H1 (cell line): ENCODE results near the gene PRRG1. TPM values are rescaled to one million over a fixed set of nuclear protein-coding genes. Genes with fewer than 3 reads are reported as not detected.

Experiments used
- CTCF ChIA-PET: fragments of 300-600 bp; sonication (Branson Sonifier 250); formaldehyde crosslinking; loops from one replicate; lab custom pipeline; 2021; ENCODE audit not compliant: partially characterized antibody; lab: Charles Lee
- POLR2A ChIA-PET: fragments of 300-600 bp; sonication (Branson Sonifier 250); formaldehyde crosslinking; loops from one replicate; lab custom pipeline; 2021; ENCODE audit warnings: inconsistent platforms; ENCODE audit not compliant: partially characterized antibody; lab: Charles Lee
- DNase-seq, 2 experiments: peaks; one replicate each; pipeline versions ENCODE4 v3.0.0 to v3.0.0-alpha.2; 2010 to 2022; ENCODE audit warnings: low spot score in 2 of 2, low read depth in 1 of 2, mixed read lengths in 1 of 2
- FAIRE-seq: peaks from 2 replicates; lab custom pipeline; 2011; peaks lifted over from hg19 to GRCh38; lab: Jason Lieb, UNC
- H2AFZ ChIP-seq: 2 replicates; pipeline ENCODE4 v1.8.1; 2012; ENCODE audit warnings: low read length, inconsistent platforms
- H2AK5ac ChIP-seq: 2 replicates; pipeline ENCODE4 v1.6.1; 2013; ENCODE audit warnings: low read depth, low read length
- H2BK120ac ChIP-seq: replicated peaks from 2 replicates; pipeline ENCODE3; 2013; ENCODE audit warnings: low read depth, low read length, inconsistent platforms
- H2BK12ac ChIP-seq: 2 replicates; pipeline ENCODE4 v1.6.1; 2013; ENCODE audit warnings: low read depth, low read length
- H2BK15ac ChIP-seq: 2 replicates; pipeline ENCODE4 v1.6.1; 2013; ENCODE audit warnings: low read length
- H2BK20ac ChIP-seq: 2 replicates; pipeline ENCODE4 v1.6.1; 2013; ENCODE audit warnings: low read length
- H2BK5ac ChIP-seq: 2 replicates; pipeline ENCODE4 v1.6.1; 2013; ENCODE audit warnings: low read depth, low read length
- H3K14ac ChIP-seq: 2 replicates; pipeline ENCODE4 v1.6.1; 2013; ENCODE audit warnings: inconsistent platforms; ENCODE audit not compliant: insufficient read length
- H3K18ac ChIP-seq: 2 replicates; pipeline ENCODE4 v1.6.1; 2013; ENCODE audit warnings: low read length; ENCODE audit errors: extremely low read depth
- H3K23ac ChIP-seq: 2 replicates; pipeline ENCODE4 v1.6.1; 2013; ENCODE audit warnings: inconsistent platforms; ENCODE audit not compliant: insufficient read length
- H3K23me2 ChIP-seq: 2 replicates; pipeline ENCODE4 v1.6.1; 2013; ENCODE audit warnings: low read depth, low read length
- H3K27ac ChIP-seq: 2 replicates; pipeline ENCODE4 v1.6.1; 2011; ENCODE audit warnings: low read depth, low read length, inconsistent platforms
- H3K27me3 ChIP-seq, 4 experiments: replicated peaks in 1 of 4; 1 replicate in 1 of 4; 2 replicates in 3 of 4; pipeline versions ENCODE4 v1.6.1 to v1.8.1; 2011 to 2013; ENCODE audit warnings: low read length in 3 of 4, mild to moderate bottlenecking in 3 of 4, inconsistent platforms in 2 of 4, mixed read lengths in 2 of 4, moderate library complexity in 1 of 4; ENCODE audit not compliant: control insufficient read depth in 3 of 4, insufficient read depth in 3 of 4; ENCODE audit errors: extremely low read depth in 1 of 4
- H3K36me3 ChIP-seq, 4 experiments: 2 replicates each; pipeline versions ENCODE4 v1.6.1 to v1.8.1; 2011 to 2013; ENCODE audit warnings: mild to moderate bottlenecking in 4 of 4, low read length in 3 of 4, moderate library complexity in 2 of 4, control low read depth in 1 of 4, inconsistent platforms in 1 of 4; ENCODE audit not compliant: insufficient read depth in 4 of 4, control insufficient read depth in 2 of 4
- H3K4ac ChIP-seq: replicated peaks from 2 replicates; pipeline ENCODE3; 2013; ENCODE audit warnings: low read length, low read depth, mixed read lengths, inconsistent platforms; ENCODE audit not compliant: insufficient read length
- H3K4me1 ChIP-seq, 4 experiments: replicated peaks in 1 of 4; 1 replicate in 1 of 4; 2 replicates in 3 of 4; pipeline versions ENCODE4 v1.6.1 to v1.8.1; 2011 to 2013; ENCODE audit warnings: low read length in 3 of 4, inconsistent platforms in 2 of 4, mixed read lengths in 1 of 4; ENCODE audit not compliant: insufficient read depth in 4 of 4, control insufficient read depth in 3 of 4
- H3K4me2 ChIP-seq, 2 experiments: 2 replicates each; pipeline versions ENCODE4 v1.6.1 to v1.8.1; 2011 to 2013; ENCODE audit warnings: low read depth in 2 of 2, low read length in 2 of 2, control low read depth in 1 of 2, inconsistent platforms in 1 of 2, mild to moderate bottlenecking in 1 of 2; ENCODE audit not compliant: insufficient read depth in 1 of 2
- H3K4me3 ChIP-seq, 4 experiments: fragments of 200-600, 300-600 bp in 1 of 4; sonication (generic), shearing (Covaris generic), sonication (Bioruptor Twin) in 1 of 4; 2 replicates each; pipeline versions ENCODE4 v1.5.1 to v1.8.1; 2011 to 2016; ENCODE audit warnings: low read length in 4 of 4, low read depth in 3 of 4, control low read depth in 2 of 4, inconsistent platforms in 2 of 4, mild to moderate bottlenecking in 2 of 4, mixed read lengths in 1 of 4, moderate library complexity in 1 of 4; ENCODE audit not compliant: insufficient read depth in 2 of 4; ENCODE audit errors: extremely low read depth in 1 of 4
- H3K56ac ChIP-seq: replicated peaks from 2 replicates; pipeline ENCODE3; 2013; ENCODE audit warnings: low read depth, mild to moderate bottlenecking, mixed read lengths, low read length, inconsistent platforms; ENCODE audit not compliant: insufficient read length
- H3K79me1 ChIP-seq: 2 replicates; pipeline ENCODE4 v1.6.1; 2013; ENCODE audit warnings: low read depth, low read length, control low read depth
- H3K79me2 ChIP-seq, 2 experiments: 2 replicates each; pipeline versions ENCODE4 v1.6.1 to v1.8.1; 2012 to 2013; ENCODE audit warnings: low read length in 2 of 2, mild to moderate bottlenecking in 2 of 2, inconsistent platforms in 1 of 2; ENCODE audit not compliant: insufficient read depth in 2 of 2, control insufficient read depth in 1 of 2
- H3K9ac ChIP-seq, 4 experiments: replicated peaks in 1 of 4; 1 replicate in 1 of 4; 2 replicates in 3 of 4; pipeline versions ENCODE4 v1.6.1 to v1.8.1; 2011 to 2013; ENCODE audit warnings: low read depth in 3 of 4, low read length in 3 of 4, control low read depth in 2 of 4, mild to moderate bottlenecking in 2 of 4, moderate library complexity in 2 of 4, inconsistent platforms in 1 of 4; ENCODE audit errors: extremely low read depth in 1 of 4
- H3K9me3 ChIP-seq, 2 experiments: 2 replicates each; pipeline versions ENCODE4 v1.6.1 to v1.8.1; 2012 to 2013; ENCODE audit warnings: mild to moderate bottlenecking in 2 of 2, moderate library complexity in 2 of 2, control low read depth in 1 of 2, inconsistent platforms in 1 of 2, low read depth in 1 of 2, low read length in 1 of 2, mixed read lengths in 1 of 2; ENCODE audit not compliant: insufficient read depth in 2 of 2
- H4K20me1 ChIP-seq, 2 experiments: replicated peaks in 1 of 2; 2 replicates each; pipeline versions ENCODE3 to v1.8.1; 2011 to 2013; ENCODE audit warnings: inconsistent platforms in 2 of 2, low read length in 2 of 2, mild to moderate bottlenecking in 1 of 2; ENCODE audit not compliant: insufficient read depth in 2 of 2, control insufficient read depth in 1 of 2
- H4K5ac ChIP-seq: 2 replicates; pipeline ENCODE4 v1.6.1; 2013; ENCODE audit warnings: low read length, low read depth, mixed read lengths, inconsistent platforms; ENCODE audit not compliant: insufficient read length
- H4K8ac ChIP-seq: 2 replicates; pipeline ENCODE4 v1.8.0; 2013; ENCODE audit warnings: mild to moderate bottlenecking, moderate library complexity, low read length, inconsistent platforms; ENCODE audit not compliant: insufficient read depth; ENCODE audit errors: extremely low read depth
- H4K91ac ChIP-seq: replicated peaks from 2 replicates; pipeline ENCODE3; 2013; ENCODE audit warnings: low read length, mixed read lengths, inconsistent platforms; ENCODE audit not compliant: insufficient read length
- ATF2 ChIP-seq: IDR thresholded peaks from 2 replicates; pipeline ENCODE4 v1.6.1; 2012; ENCODE audit warnings: low read length, inconsistent platforms
- BCL11A ChIP-seq, 2 experiments: IDR thresholded peaks; one replicate each; pipeline ENCODE4 v1.6.1; 2011; ENCODE audit warnings: low read depth in 2 of 2, low read length in 2 of 2, mild to moderate bottlenecking in 2 of 2
- CHD2 ChIP-seq: IDR thresholded peaks from 2 replicates; pipeline ENCODE4 v1.6.1; 2012; ENCODE audit warnings: low read length, improper control_type of control experiment
- CREB1 ChIP-seq: IDR thresholded peaks from 2 replicates; pipeline ENCODE4 v1.6.1; 2012; ENCODE audit warnings: inconsistent platforms
- GABPA ChIP-seq: IDR thresholded peaks from 2 replicates; pipeline ENCODE4 v1.6.1; 2011; ENCODE audit warnings: mild to moderate bottlenecking, low read length, moderate library complexity, borderline replicate concordance; ENCODE audit not compliant: insufficient read depth
- JUND ChIP-seq: IDR thresholded peaks from 2 replicates; pipeline ENCODE4 v1.6.1; 2011; ENCODE audit warnings: mild to moderate bottlenecking, improper control_type of control experiment, low read length
- KDM4A ChIP-seq: IDR thresholded peaks from one replicate; pipeline ENCODE4 v1.7.1; 2012; ENCODE audit warnings: low read depth, mild to moderate bottlenecking, moderate library complexity, low read length, inconsistent platforms; ENCODE audit not compliant: severe bottlenecking
- NANOG ChIP-seq: IDR thresholded peaks from 2 replicates; pipeline ENCODE4 v1.6.1; 2011; ENCODE audit warnings: low read length, low read depth, mild to moderate bottlenecking, inconsistent platforms; ENCODE audit not compliant: insufficient read depth, poor library complexity, severe bottlenecking
- POU5F1 ChIP-seq: IDR thresholded peaks from 2 replicates; pipeline ENCODE4 v1.6.1; 2011; ENCODE audit warnings: low read depth, mild to moderate bottlenecking, low read length, moderate library complexity
- SIRT6 ChIP-seq: IDR thresholded peaks from one replicate; pipeline ENCODE4 v1.7.1; 2012; ENCODE audit warnings: low read length, inconsistent platforms
- SP1 ChIP-seq: IDR thresholded peaks from 2 replicates; pipeline ENCODE4 v1.6.1; 2011; ENCODE audit warnings: low read depth, low read length
- TBP ChIP-seq: IDR thresholded peaks from 2 replicates; pipeline ENCODE4 v1.6.1; 2011; ENCODE audit warnings: low read depth, low read length, improper control_type of control experiment
- WGBS, 2 experiments: shearing (Covaris generic) in 1 of 2; methylation state at CpG; one replicate each; pipeline versions ENCODE4 v1.1.6 to v1.1.7; 2013 to 2015; ENCODE audit warnings: low lambda C conversion rate in 2 of 2, mixed read lengths in 2 of 2, inconsistent platforms in 1 of 2, low coverage in 1 of 2, missing lambda C conversion rate in 1 of 2; ENCODE audit not compliant: insufficient replicate concordance in 2 of 2, insufficient coverage in 1 of 2, insufficient read length in 1 of 2; ENCODE audit errors: extremely low coverage in 1 of 2, missing lambda C conversion rate in 1 of 2; 5-methylcytosine and 5-hydroxymethylcytosine counted together
- polyA plus RNA-seq, 7 experiments: library from polyadenylated mRNA; depleted of rRNA in 3 of 7; stranded (reverse) in 5 of 7; unstranded in 2 of 7; fragments of >200 nt in 5 of 7; fragments of 200-250 nt in 2 of 7; gene quantifications; 1 replicate in 5 of 7; 2 replicates in 1 of 7; 4 replicates in 1 of 7; pipeline versions ENCODE4 v1.2.1 to v1.2.3, GENCODE V29; 2011 to 2013; ENCODE audit warnings: missing spikeins in 2 of 7, mixed read lengths in 2 of 7
- total RNA-seq: library from RNA; stranded (reverse); fragmentation: NEBNext Ultra II Directional; extraction: Animal tissue kit (Norgen Biotek cat#: 25700); gene quantifications from 2 replicates; pipeline ENCODE4 v1.2.1, GENCODE V29; 2021

PRRG1 gene
- total and polyA plus RNA-seq, 2 of the 8 experiments (the other 6 are each of a cell fraction or from before 2014, with no cell fraction given) = 10.2 to 10.5 TPM

- Histone ChIP-seq H3K4me2 (no peak overlapping the region), H2AK5ac (no peak overlapping the region), H3K18ac (no peak overlapping the region), H3K56ac (no peak overlapping the region), H2BK20ac (no peak overlapping the region), H2BK12ac (no peak overlapping the region), H2BK5ac (no peak overlapping the region), H3K27me3 (no peaks in the 10 kb centered on the region), H4K5ac (no peak overlapping the region), H4K8ac (no peak overlapping the region), H4K91ac (no peak overlapping the region), H3K27ac (no peak overlapping the region), H2AFZ (no peak overlapping the region), H4K20me1 (no peaks in the 10 kb centered on the region), H3K9ac (no peak overlapping the region), H3K23ac (no peak overlapping the region), H3K23me2 (no peaks in the 10 kb centered on the region), H2BK120ac (no peak overlapping the region), H3K9me3 (no peaks in the 10 kb centered on the region), H3K4ac (no peak overlapping the region), H3K36me3 (no peaks in the 10 kb centered on the region), H3K4me3 (no peak overlapping the region), H3K4me1 (no peaks in the 10 kb centered on the region), H3K14ac (no peak overlapping the region), H2BK15ac (no peak overlapping the region), H3K79me2 (no peaks in the 10 kb centered on the region), H3K79me1 (no peaks in the 10 kb centered on the region)
- FAIRE-seq = no peak
- ChIA-PET CTCF (no interaction called here), POLR2A (no interaction called here)
- WGBS, 2 experiments = 93% methylated on average over 7 of the region's 8 CpGs; no CpG with 5 or more reads in 1 of the 2 experiments
- no peak for DNase-seq
- TF ChIP-seq KDM4A = no peak
- no peak for TF ChIP-seq TBP
- TF ChIP-seq NANOG = no peak
- TF ChIP-seq CREB1 = no peak
- TF ChIP-seq CHD2 = no peak
- no peak for TF ChIP-seq SP1
- TF ChIP-seq JUND = no peak
- no peak for TF ChIP-seq POU5F1
- no peak for TF ChIP-seq ATF2
- no peak for TF ChIP-seq SIRT6
- TF ChIP-seq GABPA = no peak
- no peak for TF ChIP-seq BCL11A (IDR thresholded peaks at IDR 0.05; ENCODE audit: low read depth in 2 of 2, low read length in 2 of 2)
Measured at GRCh38 chrX:37332987-37333658, 16.0 kb upstream of the PRRG1 start.
